Thyroid gland (tissue), 4 donors: ENCODE data around the gene DMRTB1. TPM values are rescaled to one million over a fixed set of nuclear protein-coding genes. Genes with fewer than 3 reads are reported as not detected.

Experiments
- DNase-seq, 2 donors: peaks; one replicate each; pipeline ENCODE4 v3.0.0-alpha.2; 2019
- H3K27ac ChIP-seq, 3 donors: fragments of 200-600 bp; sonication (generic); 1 replicate in 2 of 3; 2 replicates in 1 of 3; pipeline ENCODE4 v1.5.1; 2016 to 2019; ENCODE audit warnings: mild to moderate bottlenecking in 1 of 3, moderate library complexity in 1 of 3
- H3K27me3 ChIP-seq: fragments of 200-600 bp; sonication (generic); one replicate; pipeline ENCODE4 v1.5.1; 2019
- H3K36me3 ChIP-seq, 2 donors: fragments of 200-600 bp; sonication (generic); one replicate each; pipeline ENCODE4 v1.5.1; 2016 to 2019
- H3K4me1 ChIP-seq, 2 donors: fragments of 200-600 bp; sonication (generic); one replicate each; pipeline ENCODE4 v1.5.1; 2017 to 2019
- H3K4me3 ChIP-seq, 3 donors: fragments of 200-600 bp; sonication (generic); replicated peaks in 1 of 3; 1 replicate in 2 of 3; 2 replicates in 1 of 3; pipeline ENCODE4 v1.5.1; 2016; ENCODE audit warnings: mild to moderate bottlenecking in 1 of 3
- H3K9me3 ChIP-seq: fragments of 200-600 bp; sonication (generic); one replicate; pipeline ENCODE4 v1.5.1; 2017
- POLR2A ChIP-seq, 2 donors: fragments of 450-650 bp; IDR thresholded peaks; one replicate each; pipeline ENCODE4 v1.6.1; 2017; ENCODE audit warnings: antibody characterized with exemption in 2 of 2, mild to moderate bottlenecking in 2 of 2, moderate library complexity in 1 of 2
- WGBS, 2 donors: methylation state at CpG; one replicate each; pipeline ENCODE4 v1.1.5; 2017; 5-methylcytosine and 5-hydroxymethylcytosine counted together
- intact Hi-C: fragments of 100-400 bp; cut with DNase I; formaldehyde crosslinking; loops from one replicate; pipeline ENCODE4 v1.15.1; 2023
- total RNA-seq, 4 donors: library from RNA; depleted of rRNA; stranded (reverse); fragments of >200 nt; gene quantifications; one replicate each; pipeline ENCODE4 v1.2.3, GENCODE V29; 2016
- TF ChIP-seq, protein P1 (sequence below), 6 experiments: fragments of 200-600 bp in 3 of 6; fragments of 450-650 bp in 3 of 6; sonication (generic) in 3 of 6; IDR thresholded peaks; one replicate each; pipeline ENCODE4 v1.5.1; 2016 to 2019; ENCODE audit warnings: antibody characterized with exemption in 6 of 6, mild to moderate bottlenecking in 2 of 6, inconsistent platforms in 1 of 6, moderate library complexity in 1 of 6

The DMRTB1 gene
- total RNA-seq, 4 donors from 2014 or later, result 0.27 TPM; not detected in 3

DNA sequence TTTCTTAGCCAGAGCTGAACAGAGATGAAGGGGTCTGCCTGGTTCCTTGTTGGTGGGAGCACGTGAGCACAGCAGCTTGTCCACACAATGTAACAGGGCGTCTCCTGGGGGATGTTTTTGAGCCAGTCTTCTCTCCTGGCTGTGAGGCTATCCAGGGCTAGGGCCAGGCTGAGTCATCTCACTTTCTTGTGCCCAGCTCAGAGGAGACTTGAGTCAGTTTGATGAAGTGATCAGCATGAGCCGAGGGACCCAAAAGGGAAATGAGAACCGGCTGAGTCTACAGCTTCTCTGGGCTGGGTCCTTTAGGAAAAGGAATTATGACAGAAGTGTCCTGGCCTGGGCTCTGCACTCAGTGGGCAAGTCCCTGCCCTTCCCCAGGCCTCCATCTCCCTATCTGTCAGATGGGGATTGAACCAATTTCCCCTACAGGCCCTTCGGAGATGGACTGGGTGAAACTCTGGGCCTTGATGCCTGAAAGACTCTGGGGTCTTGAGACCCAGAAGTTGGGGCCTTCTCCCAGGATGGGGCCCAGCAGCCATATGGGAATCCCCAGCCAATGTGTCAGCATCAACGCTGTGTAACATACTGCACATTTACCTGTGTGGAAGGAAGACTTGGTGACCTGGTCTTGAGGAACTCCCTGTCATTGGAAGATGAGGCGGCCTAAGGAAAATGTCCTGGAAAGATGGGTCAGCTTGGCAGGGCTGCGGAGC lies 36.6 kb downstream of the DMRTB1 start:
- H3K9me3 ChIP-seq, result no peaks in the 10 kb centered on the region
- TF ChIP-seq, protein P1, sequence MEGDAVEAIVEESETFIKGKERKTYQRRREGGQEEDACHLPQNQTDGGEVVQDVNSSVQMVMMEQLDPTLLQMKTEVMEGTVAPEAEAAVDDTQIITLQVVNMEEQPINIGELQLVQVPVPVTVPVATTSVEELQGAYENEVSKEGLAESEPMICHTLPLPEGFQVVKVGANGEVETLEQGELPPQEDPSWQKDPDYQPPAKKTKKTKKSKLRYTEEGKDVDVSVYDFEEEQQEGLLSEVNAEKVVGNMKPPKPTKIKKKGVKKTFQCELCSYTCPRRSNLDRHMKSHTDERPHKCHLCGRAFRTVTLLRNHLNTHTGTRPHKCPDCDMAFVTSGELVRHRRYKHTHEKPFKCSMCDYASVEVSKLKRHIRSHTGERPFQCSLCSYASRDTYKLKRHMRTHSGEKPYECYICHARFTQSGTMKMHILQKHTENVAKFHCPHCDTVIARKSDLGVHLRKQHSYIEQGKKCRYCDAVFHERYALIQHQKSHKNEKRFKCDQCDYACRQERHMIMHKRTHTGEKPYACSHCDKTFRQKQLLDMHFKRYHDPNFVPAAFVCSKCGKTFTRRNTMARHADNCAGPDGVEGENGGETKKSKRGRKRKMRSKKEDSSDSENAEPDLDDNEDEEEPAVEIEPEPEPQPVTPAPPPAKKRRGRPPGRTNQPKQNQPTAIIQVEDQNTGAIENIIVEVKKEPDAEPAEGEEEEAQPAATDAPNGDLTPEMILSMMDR (IDR thresholded peaks at IDR 0.05), result no peak
- no peak for TF ChIP-seq POLR2A (IDR thresholded peaks at IDR 0.05)
- 88 to 89% methylated on average over 6 to 8 of the region's 8 CpGs for WGBS, 2 donors
- no peaks in the 10 kb centered on the region for H3K4me1 ChIP-seq
- intact Hi-C loops, result no loop called here
- H3K27ac ChIP-seq, result no peak overlapping the region
- no peak for DNase-seq
- no peaks in the 10 kb centered on the region for H3K27me3 ChIP-seq
- no peak overlapping the region for H3K4me3 ChIP-seq
- H3K36me3 ChIP-seq, result no peaks in the 10 kb centered on the region

DNA sequence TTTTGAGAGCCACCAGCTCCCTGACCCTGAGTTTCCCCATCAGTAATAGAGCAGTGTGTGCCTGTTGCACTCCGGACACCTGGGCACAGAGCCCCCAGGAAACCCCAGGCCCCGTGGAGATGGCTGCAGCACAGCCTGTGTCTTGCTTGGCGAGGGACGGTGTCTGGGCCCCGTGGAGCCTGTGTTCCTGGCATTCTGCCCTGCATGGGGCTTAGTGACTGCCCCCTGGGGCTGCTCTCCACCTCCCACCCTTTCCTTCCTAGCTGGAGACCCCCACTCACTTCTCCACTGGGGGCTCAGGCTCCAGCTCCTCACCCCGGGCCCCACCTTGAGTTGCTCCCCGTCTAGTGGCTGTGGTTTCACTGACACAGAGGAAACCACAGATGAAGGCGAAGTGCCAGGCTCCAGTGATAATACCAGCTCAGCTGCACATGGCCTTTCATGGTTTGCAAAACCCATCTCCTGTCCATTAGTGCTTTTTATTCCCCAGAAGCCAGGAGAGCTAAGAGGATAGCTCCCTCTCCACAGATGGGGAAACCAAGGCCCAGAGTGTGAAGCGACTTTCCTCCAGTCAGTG lies 39.4 kb downstream of the DMRTB1 start:
- no peak overlapping the region for H3K4me3 ChIP-seq
- no peak for TF ChIP-seq POLR2A (IDR thresholded peaks at IDR 0.05)
- TF ChIP-seq, protein P1 (IDR thresholded peaks at IDR 0.05), result no peak
- WGBS, 2 donors, result 52 to 61% methylated on average over 8 to 9 of the region's 9 CpGs
- no peak overlapping the region for H3K27ac ChIP-seq
- H3K9me3 ChIP-seq, result no peaks in the 10 kb centered on the region
- DNase-seq, result no peak
- no peaks in the 10 kb centered on the region for H3K36me3 ChIP-seq
- peaks cover 0 to 5% of the 10 kb centered on the region in 2 donors for H3K4me1 ChIP-seq
- intact Hi-C loops, result no loop called here
- H3K27me3 ChIP-seq, result no peaks in the 10 kb centered on the region

DNA sequence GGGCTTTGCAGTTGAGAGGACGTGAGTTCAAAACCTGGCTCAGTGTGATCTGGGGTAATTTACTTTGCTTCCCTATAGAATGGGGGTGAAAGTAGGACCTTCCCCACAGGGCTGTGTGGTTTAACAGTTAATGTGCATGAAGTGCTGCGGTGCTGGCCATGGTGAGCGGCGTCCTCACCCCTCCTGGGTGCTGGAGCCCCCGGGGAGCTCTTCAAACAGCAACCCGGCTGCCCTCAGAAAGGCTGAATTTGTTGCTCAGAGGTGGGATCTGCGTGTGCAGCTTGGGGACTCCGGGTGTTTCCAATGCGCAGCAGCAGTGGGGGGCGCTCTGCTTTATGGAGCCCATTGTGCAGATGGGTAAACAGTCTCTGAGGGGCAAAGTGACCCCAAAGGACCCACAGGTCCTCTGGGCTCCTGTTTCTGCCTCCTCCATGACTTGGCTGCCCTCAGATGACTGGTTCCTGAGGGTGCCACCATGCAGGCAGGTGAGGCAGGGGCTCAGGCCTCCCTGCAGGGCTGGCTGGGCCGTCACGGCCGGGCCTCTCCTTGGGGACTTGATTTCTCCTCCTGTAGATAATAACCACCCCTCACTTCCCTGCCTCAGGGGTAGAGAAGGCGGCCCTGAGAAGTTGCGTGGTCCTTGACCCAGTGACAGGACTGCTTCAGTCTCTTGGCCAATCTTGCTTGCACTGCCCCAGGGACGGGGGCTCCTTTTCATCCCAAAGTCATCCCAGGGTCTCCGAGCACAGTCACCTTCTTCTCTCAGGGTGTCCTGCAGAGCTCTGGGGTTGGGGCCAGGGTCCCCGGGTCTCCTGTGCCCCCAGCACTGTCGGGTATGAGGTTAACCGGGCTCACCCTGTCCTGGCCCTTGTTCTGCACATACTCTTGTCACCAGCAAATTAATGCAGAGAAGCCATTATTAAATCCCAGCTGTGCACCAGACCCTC lies 40.3 kb downstream of the DMRTB1 start:
- TF ChIP-seq, protein P1 (IDR thresholded peaks at IDR 0.05), result no peak
- no peak for TF ChIP-seq POLR2A (IDR thresholded peaks at IDR 0.05)
- no peaks in the 10 kb centered on the region for H3K27me3 ChIP-seq
- H3K4me1 ChIP-seq, result peaks cover 0 to 5% of the 10 kb centered on the region in 2 donors
- intact Hi-C loops, result no loop called here
- no peak overlapping the region for H3K27ac ChIP-seq
- H3K4me3 ChIP-seq, result no peak overlapping the region
- H3K36me3 ChIP-seq, result no peaks in the 10 kb centered on the region
- no peak for DNase-seq
- no peaks in the 10 kb centered on the region for H3K9me3 ChIP-seq
- 83 to 91% methylated on average over 12 to 13 of the region's 20 CpGs for WGBS, 2 donors

DNA sequence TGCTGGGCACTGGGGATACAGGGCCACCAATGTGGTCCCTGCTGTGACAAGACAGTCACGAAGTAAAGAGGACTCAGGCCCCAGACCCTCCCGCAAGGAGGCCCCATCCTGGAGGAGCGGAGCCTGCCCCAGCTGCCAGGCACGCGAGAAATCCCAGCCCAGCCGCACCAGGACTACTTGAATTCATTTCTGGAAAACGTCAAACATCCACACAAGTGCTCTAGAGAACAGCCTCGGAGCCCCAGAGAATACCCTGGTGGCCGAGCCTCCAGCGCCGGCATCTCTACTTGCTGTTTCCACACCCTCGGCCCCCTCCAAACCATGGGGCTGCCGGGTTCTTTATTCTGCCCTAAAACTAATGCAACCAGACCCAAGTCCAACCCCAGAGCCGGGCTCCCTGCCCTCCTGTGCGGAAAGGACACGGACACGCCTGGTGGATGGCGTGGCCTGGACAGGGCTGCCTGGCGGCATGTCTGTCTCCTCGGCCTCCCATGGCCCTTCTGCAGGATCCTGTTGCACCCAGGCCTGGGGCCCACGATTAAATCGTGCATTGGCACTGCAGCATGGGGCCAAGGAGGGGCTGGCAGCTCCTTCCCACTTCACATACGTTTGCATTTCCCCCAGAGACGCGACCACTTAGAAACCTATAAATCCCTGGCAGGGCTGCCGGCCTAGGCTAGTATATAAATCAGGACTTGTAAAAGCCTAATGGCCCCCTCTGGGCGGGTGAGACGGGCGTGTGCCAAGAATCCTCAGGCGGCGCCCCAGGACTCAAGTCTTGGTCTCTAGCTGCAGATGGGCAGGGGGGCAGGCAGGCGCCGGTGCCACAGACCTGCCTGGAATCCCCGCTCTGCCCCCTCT lies 41.2 kb downstream of the DMRTB1 start:
- H3K4me1 ChIP-seq, result peaks cover 0 to 5% of the 10 kb centered on the region in 2 donors
- H3K9me3 ChIP-seq, result no peaks in the 10 kb centered on the region
- no peaks in the 10 kb centered on the region for H3K36me3 ChIP-seq
- intact Hi-C loops, result no loop called here
- H3K27me3 ChIP-seq, result no peaks in the 10 kb centered on the region
- no peak overlapping the region for H3K4me3 ChIP-seq
- WGBS, 2 donors, result 78 to 79% methylated on average over 27 to 30 of the region's 34 CpGs
- DNase-seq, result no peak
- H3K27ac ChIP-seq, result no peak overlapping the region
- TF ChIP-seq, protein P1 (IDR thresholded peaks at IDR 0.05), result no peak
- TF ChIP-seq POLR2A (IDR thresholded peaks at IDR 0.05), result no peak
